ENCODE measurements around the gene S100A5. TPM values are rescaled to one million over a fixed set of nuclear protein-coding genes. Genes with fewer than 3 reads are reported as not detected.

S100A5 gene
- total RNA-seq, 6 experiments from 2014 or later, result not detected

GRCh38 chr1:153572569-153573015 lies 31.9 kb upstream of the S100A5 start:
- H3K9me3 ChIP-seq, result no peaks in the 10 kb centered on the region
- no peaks in the 10 kb centered on the region for H3K36me3 ChIP-seq
- intact Hi-C loops (cut with DNase I), result loop anchor here in 1 of 2 donors (10.0 kb wide), 1 partner anchor 72 kb away; no protein-coding TSS in a partner anchor
- peak; percentile 86 to 89 (median 88) for DNase-seq
- no peak overlapping the region for H3K4me3 ChIP-seq
- WGBS (ENCODE audit: insufficient coverage, low coverage, low lambda C conversion rate, missing lambda C conversion rate), result 0% methylated on average over 3 of the region's 3 CpGs
- H3K4me1 ChIP-seq, result peaks cover 0 to 7% (median 1%) of the 10 kb centered on the region in 4 donors
- peak; percentile 90 to 98 (median 97) for ATAC-seq
- TF ChIP-seq CTCF (IDR thresholded peaks at IDR 0.05) (peak; percentile 89 to 95 (median 92)), POLR2A (IDR thresholded peaks at IDR 0.05) (no peak)
- no peaks in the 10 kb centered on the region for H3K27me3 ChIP-seq
- no peak overlapping the region for H3K27ac ChIP-seq

DNA sequence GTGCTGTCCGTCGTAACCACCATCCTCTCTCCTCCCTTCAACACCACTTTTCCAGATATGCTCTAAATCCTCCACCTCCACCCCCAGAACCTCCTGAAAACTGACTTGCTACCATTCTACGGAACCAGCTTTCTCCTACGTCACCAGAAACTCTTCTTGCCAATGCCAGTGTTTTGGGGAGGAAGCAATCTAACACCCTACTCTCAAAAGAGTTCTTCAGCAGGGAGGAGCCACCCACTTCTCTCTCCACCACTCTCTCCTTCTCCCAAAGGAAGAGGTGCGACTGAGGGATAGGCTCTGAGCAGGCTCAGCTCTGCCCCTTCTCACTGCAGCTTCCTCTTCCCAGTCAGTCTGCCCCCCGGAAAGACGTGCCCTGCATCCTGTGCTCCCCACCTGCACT lies 31.0 kb upstream of the S100A5 start:
- Histone ChIP-seq H3K27me3 (no peaks in the 10 kb centered on the region), H3K9me3 (no peaks in the 10 kb centered on the region), H3K27ac (no peak overlapping the region), H3K4me1 (peaks cover 0 to 7% (median 1%) of the 10 kb centered on the region in 4 donors), H3K4me3 (no peak overlapping the region), H3K36me3 (no peaks in the 10 kb centered on the region)
- no peak for ATAC-seq
- DNase-seq, result no peak
- TF ChIP-seq CTCF (IDR thresholded peaks at IDR 0.05), result no peak
- no peak for TF ChIP-seq POLR2A (IDR thresholded peaks at IDR 0.05)
- intact Hi-C loops (cut with DNase I), result loop anchor here in 1 of 2 donors (10.0 kb wide), 1 partner anchor 73 kb away; no protein-coding TSS in a partner anchor
- WGBS (ENCODE audit: insufficient coverage, low coverage, low lambda C conversion rate, missing lambda C conversion rate), result 38% methylated on average over 7 of the region's 7 CpGs

- WGBS (ENCODE audit: insufficient coverage, low coverage, low lambda C conversion rate, missing lambda C conversion rate), result 71% methylated on average over 5 of the region's 5 CpGs
- Histone ChIP-seq H3K4me3 (no peak overlapping the region), H3K9me3 (no peaks in the 10 kb centered on the region), H3K36me3 (no peaks in the 10 kb centered on the region), H3K27ac (no peak overlapping the region), H3K4me1 (peaks cover 0 to 7% (median 1%) of the 10 kb centered on the region in 4 donors), H3K27me3 (no peaks in the 10 kb centered on the region)
- ATAC-seq, result no peak
- intact Hi-C loops (cut with DNase I), result loop anchor here in 1 of 2 donors (10.0 kb wide), 1 partner anchor 74 kb away; no protein-coding TSS in a partner anchor
- no peak for DNase-seq
- no peak for TF ChIP-seq CTCF (IDR thresholded peaks at IDR 0.05)
Measured at GRCh38 chr1:153570874-153571273, 30.1 kb upstream of the S100A5 start.

DNA sequence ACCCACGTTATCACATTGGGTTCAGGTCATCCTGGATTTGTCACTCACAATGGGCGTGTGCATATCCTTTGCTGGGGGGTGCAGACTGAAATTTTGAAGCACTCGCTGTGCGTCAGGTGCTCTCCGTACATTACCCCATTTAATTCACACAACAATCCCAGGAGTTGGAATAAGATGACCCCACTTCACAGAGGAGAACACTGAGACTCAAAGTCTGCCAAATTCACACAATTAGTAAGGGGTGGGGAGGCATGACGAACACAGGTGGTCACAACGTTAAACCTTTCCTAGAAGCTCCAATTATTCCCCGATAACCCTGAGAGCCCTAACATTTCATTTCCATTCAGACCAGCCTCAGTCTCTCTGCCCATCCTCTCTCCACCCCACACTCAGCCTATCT lies 28.7 kb upstream of the S100A5 start:
- no peaks in the 10 kb centered on the region for H3K9me3 ChIP-seq
- intact Hi-C loops (cut with DNase I), result loop anchor here (5.0 to 10.0 kb wide), 2 partner anchors 55 to 57 kb away; no protein-coding TSS in a partner anchor
- no peak overlapping the region for H3K27ac ChIP-seq
- WGBS (ENCODE audit: insufficient coverage, low coverage, low lambda C conversion rate, missing lambda C conversion rate), result 63% methylated on average over 8 of the region's 8 CpGs
- no peaks in the 10 kb centered on the region for H3K27me3 ChIP-seq
- H3K4me3 ChIP-seq, result no peak overlapping the region
- DNase-seq (no peak), ATAC-seq (no peak)
- H3K36me3 ChIP-seq, result no peaks in the 10 kb centered on the region
- TF ChIP-seq POLR2A (IDR thresholded peaks at IDR 0.05) (no peak), CTCF (IDR thresholded peaks at IDR 0.05) (no peak)
- peaks cover 0 to 7% (median 1%) of the 10 kb centered on the region in 4 donors for H3K4me1 ChIP-seq
